Measurements from ENCODE around the gene APEH. TPM values are rescaled to one million over a fixed set of nuclear protein-coding genes. Genes with fewer than 3 reads are reported as not detected.

The APEH gene
- total and polyA plus RNA-seq, 5 donors from 2014 or later: 87.7 to 138 (median 132) TPM

- no peak overlapping the region for H3K27ac Mint-ChIP-seq
- H3K4me3 Mint-ChIP-seq: no peak overlapping the region
- no peak for DNase-seq
- no peak for ATAC-seq (ENCODE audit: low read depth in 2 of 2)
- no peaks in the 10 kb centered on the region for H3K36me3 ChIP-seq (ENCODE audit: control insufficient read depth, insufficient read depth, low read length)
- no peaks in the 10 kb centered on the region for H3K27me3 ChIP-seq (ENCODE audit: control insufficient read depth, insufficient read depth, low read length)
- H3K36me3 Mint-ChIP-seq: no peaks in the 10 kb centered on the region
- H3K9me3 ChIP-seq (ENCODE audit: control insufficient read depth in 2 of 2, low read length in 2 of 2): no peaks in the 10 kb centered on the region
- H3K4me3 ChIP-seq (ENCODE audit: low read depth, low read length): no peak overlapping the region
- H3K4me1 Mint-ChIP-seq: peaks cover 0 to 1% (median 0%) of the 10 kb centered on the region in 4 donors
- no peaks in the 10 kb centered on the region for H3K9me3 Mint-ChIP-seq
- H3K27ac ChIP-seq (ENCODE audit: insufficient read depth, low read length, poor library complexity, severe bottlenecking): no peak overlapping the region
- H3K27me3 Mint-ChIP-seq: peaks cover 12% of the 10 kb centered on the region
- H3K4me1 ChIP-seq (ENCODE audit: control insufficient read depth, insufficient read depth, low read length, poor library complexity, severe bottlenecking): no peaks in the 10 kb centered on the region
Observed at GRCh38 chr3:49665822-49666519, 8.2 kb upstream of the APEH start.

- H3K36me3 Mint-ChIP-seq: no peaks in the 10 kb centered on the region
- no peak for ATAC-seq (ENCODE audit: low read depth in 2 of 2)
Observed at GRCh38 chr3:49666592-49666991, 7.6 kb upstream of the APEH start.

GRCh38 chr3:49667701-49668413 is 6.3 kb upstream of the APEH start:
- no peaks in the 10 kb centered on the region for H3K36me3 ChIP-seq (ENCODE audit: control insufficient read depth, insufficient read depth, low read length)
- H3K4me1 ChIP-seq (ENCODE audit: control insufficient read depth, insufficient read depth, low read length, poor library complexity, severe bottlenecking): no peaks in the 10 kb centered on the region
- H3K9me3 ChIP-seq (ENCODE audit: control insufficient read depth in 2 of 2, low read length in 2 of 2): no peaks in the 10 kb centered on the region
- H3K9me3 Mint-ChIP-seq: no peaks in the 10 kb centered on the region
- H3K27ac Mint-ChIP-seq: no peak overlapping the region
- H3K36me3 Mint-ChIP-seq: no peaks in the 10 kb centered on the region
- ATAC-seq (ENCODE audit: low read depth in 2 of 2) (no peak), DNase-seq (no peak)
- no peaks in the 10 kb centered on the region for H3K27me3 ChIP-seq (ENCODE audit: control insufficient read depth, insufficient read depth, low read length)
- peaks cover 5% of the 10 kb centered on the region for H3K27me3 Mint-ChIP-seq
- no peak overlapping the region for H3K27ac ChIP-seq (ENCODE audit: insufficient read depth, low read length, poor library complexity, severe bottlenecking)
- H3K4me3 Mint-ChIP-seq: no peak overlapping the region
- peaks cover 4 to 8% (median 7%) of the 10 kb centered on the region in 4 donors for H3K4me1 Mint-ChIP-seq
- H3K4me3 ChIP-seq (ENCODE audit: low read depth, low read length): no peak overlapping the region

More at GRCh38 chr3:49666592-49666991, 7.6 kb upstream of the APEH start:
- Mint-ChIP-seq H3K27me3 (peaks cover 7% of the 10 kb centered on the region), H3K4me1 (peaks cover under 1 to 1% (median 1%) of the 10 kb centered on the region in 4 donors), H3K4me3 (no peak overlapping the region), H3K27ac (no peak overlapping the region), H3K9me3 (no peaks in the 10 kb centered on the region)
- Histone ChIP-seq H3K4me3 (ENCODE audit: low read depth, low read length) (no peak overlapping the region), H3K9me3 (ENCODE audit: control insufficient read depth in 2 of 2, low read length in 2 of 2) (no peaks in the 10 kb centered on the region), H3K4me1 (ENCODE audit: control insufficient read depth, insufficient read depth, low read length, poor library complexity, severe bottlenecking) (no peaks in the 10 kb centered on the region), H3K27ac (ENCODE audit: insufficient read depth, low read length, poor library complexity, severe bottlenecking) (no peak overlapping the region), H3K36me3 (ENCODE audit: control insufficient read depth, insufficient read depth, low read length) (no peaks in the 10 kb centered on the region), H3K27me3 (ENCODE audit: control insufficient read depth, insufficient read depth, low read length) (no peaks in the 10 kb centered on the region)
- no peak for DNase-seq

GRCh38 chr3:49668414-49668797 is 5.7 kb upstream of the APEH start:
- Mint-ChIP-seq H3K9me3 (no peaks in the 10 kb centered on the region), H3K27ac (peak overlapping the region in 1 of 3 donors; percentile 62), H3K36me3 (no peaks in the 10 kb centered on the region), H3K27me3 (peaks cover 5% of the 10 kb centered on the region), H3K4me1 (peaks cover 4 to 12% (median 7%) of the 10 kb centered on the region in 4 donors), H3K4me3 (no peak overlapping the region)
- ATAC-seq (ENCODE audit: low read depth in 2 of 2): no peak
- Histone ChIP-seq H3K36me3 (ENCODE audit: control insufficient read depth, insufficient read depth, low read length) (no peaks in the 10 kb centered on the region), H3K27me3 (ENCODE audit: control insufficient read depth, insufficient read depth, low read length) (no peaks in the 10 kb centered on the region), H3K27ac (ENCODE audit: insufficient read depth, low read length, poor library complexity, severe bottlenecking) (no peak overlapping the region), H3K9me3 (ENCODE audit: control insufficient read depth in 2 of 2, low read length in 2 of 2) (no peaks in the 10 kb centered on the region), H3K4me3 (ENCODE audit: low read depth, low read length) (no peak overlapping the region), H3K4me1 (ENCODE audit: control insufficient read depth, insufficient read depth, low read length, poor library complexity, severe bottlenecking) (peaks cover 5% of the 10 kb centered on the region)
- DNase-seq: no peak

GRCh38 chr3:49668861-49669260 is 5.3 kb upstream of the APEH start:
- Mint-ChIP-seq H3K27ac (no peak overlapping the region), H3K27me3 (peaks cover 5% of the 10 kb centered on the region), H3K4me3 (no peak overlapping the region), H3K36me3 (no peaks in the 10 kb centered on the region), H3K9me3 (no peaks in the 10 kb centered on the region), H3K4me1 (peaks cover 4 to 16% (median 7%) of the 10 kb centered on the region in 4 donors)
- Histone ChIP-seq H3K27ac (ENCODE audit: insufficient read depth, low read length, poor library complexity, severe bottlenecking) (no peak overlapping the region), H3K9me3 (ENCODE audit: control insufficient read depth in 2 of 2, low read length in 2 of 2) (no peaks in the 10 kb centered on the region), H3K27me3 (ENCODE audit: control insufficient read depth, insufficient read depth, low read length) (no peaks in the 10 kb centered on the region), H3K36me3 (ENCODE audit: control insufficient read depth, insufficient read depth, low read length) (no peaks in the 10 kb centered on the region), H3K4me1 (ENCODE audit: control insufficient read depth, insufficient read depth, low read length, poor library complexity, severe bottlenecking) (peaks cover 6% of the 10 kb centered on the region), H3K4me3 (ENCODE audit: low read depth, low read length) (no peak overlapping the region)
- DNase-seq (no peak), ATAC-seq (ENCODE audit: low read depth in 2 of 2) (no peak)

- Histone ChIP-seq H3K36me3 (ENCODE audit: control insufficient read depth, insufficient read depth, low read length) (no peaks in the 10 kb centered on the region), H3K27ac (ENCODE audit: insufficient read depth, low read length, poor library complexity, severe bottlenecking) (no peak overlapping the region), H3K9me3 (ENCODE audit: control insufficient read depth in 2 of 2, low read length in 2 of 2) (no peaks in the 10 kb centered on the region), H3K27me3 (ENCODE audit: control insufficient read depth, insufficient read depth, low read length) (no peaks in the 10 kb centered on the region), H3K4me3 (ENCODE audit: low read depth, low read length) (no peak overlapping the region), H3K4me1 (ENCODE audit: control insufficient read depth, insufficient read depth, low read length, poor library complexity, severe bottlenecking) (peaks cover 6% of the 10 kb centered on the region)
- no peaks in the 10 kb centered on the region for H3K9me3 Mint-ChIP-seq
- DNase-seq: no peak
- H3K4me3 Mint-ChIP-seq: no peak overlapping the region
- peaks cover 5% of the 10 kb centered on the region for H3K27me3 Mint-ChIP-seq
- H3K36me3 Mint-ChIP-seq: no peaks in the 10 kb centered on the region
- peaks cover 4 to 18% (median 7%) of the 10 kb centered on the region in 4 donors for H3K4me1 Mint-ChIP-seq
- H3K27ac Mint-ChIP-seq: no peak overlapping the region
- no peak for ATAC-seq (ENCODE audit: low read depth in 2 of 2)
Observed at GRCh38 chr3:49669352-49669751, 4.8 kb upstream of the APEH start.

GRCh38 chr3:49670940-49671290 is 3.2 kb upstream of the APEH start:
- peaks cover 22% of the 10 kb centered on the region for H3K4me1 ChIP-seq (ENCODE audit: control insufficient read depth, insufficient read depth, low read length, poor library complexity, severe bottlenecking)
- DNase-seq: no peak
- Mint-ChIP-seq H3K36me3 (no peaks in the 10 kb centered on the region), H3K4me3 (no peak overlapping the region), H3K27me3 (peaks cover 5% of the 10 kb centered on the region), H3K27ac (peak overlapping the region in 1 of 3 donors; percentile 37), H3K4me1 (peaks cover 8 to 32% (median 18%) of the 10 kb centered on the region in 4 donors), H3K9me3 (no peaks in the 10 kb centered on the region)
- H3K36me3 ChIP-seq (ENCODE audit: control insufficient read depth, insufficient read depth, low read length): peaks cover under 1% of the 10 kb centered on the region
- H3K9me3 ChIP-seq (ENCODE audit: control insufficient read depth in 2 of 2, low read length in 2 of 2): no peaks in the 10 kb centered on the region
- no peaks in the 10 kb centered on the region for H3K27me3 ChIP-seq (ENCODE audit: control insufficient read depth, insufficient read depth, low read length)
- ATAC-seq (ENCODE audit: low read depth in 2 of 2): no peak
- no peak overlapping the region for H3K4me3 ChIP-seq (ENCODE audit: low read depth, low read length)
- no peak overlapping the region for H3K27ac ChIP-seq (ENCODE audit: insufficient read depth, low read length, poor library complexity, severe bottlenecking)
